Measurements from ENCODE around the gene DOC2A. TPM values are rescaled to one million over a fixed set of nuclear protein-coding genes. Genes with fewer than 3 reads are reported as not detected.

DOC2A gene
- total RNA-seq, 1 donor from 2014 or later: 0.13 TPM

- ATAC-seq (ENCODE audit: poor library complexity) (no peak), DNase-seq (no peak)
- intact Hi-C loops (cut with DNase I): loop anchor here (5.0 to 10.0 kb wide), 2 partner anchors 82 to 134 kb away; partner anchors contain the start of gene KCTD13
Observed at GRCh38 chr16:30009085-30009862, 1.6 kb downstream of the DOC2A start.

- DNase-seq: no peak
- intact Hi-C loops (cut with DNase I): loop anchor here (5.0 to 10.0 kb wide), 2 partner anchors 80 to 133 kb away; partner anchors contain the start of gene KCTD13
Observed at GRCh38 chr16:30007378-30007895, 3.4 kb downstream of the DOC2A start.

GRCh38 chr16:30006659-30007377, 4.0 kb downstream of the DOC2A start:
- ATAC-seq (ENCODE audit: poor library complexity) (no peak), DNase-seq (no peak)
- intact Hi-C loops (cut with DNase I): loop anchor here (5.0 to 10.0 kb wide), 2 partner anchors 80 to 132 kb away; partner anchors contain the start of gene KCTD13

More at GRCh38 chr16:30007378-30007895, 3.4 kb downstream of the DOC2A start:
- ATAC-seq (ENCODE audit: poor library complexity): no peak

GRCh38 chr16:30006095-30006473, 4.7 kb downstream of the DOC2A start:
- ATAC-seq (ENCODE audit: poor library complexity) (no peak), DNase-seq (no peak)
- intact Hi-C loops (cut with DNase I): loop anchor here (5.0 to 10.0 kb wide), 2 partner anchors 79 to 131 kb away; partner anchors contain the start of gene KCTD13

GRCh38 chr16:30005341-30006094, 5.3 kb downstream of the DOC2A start:
- intact Hi-C loops (cut with DNase I): loop anchor here (5.0 to 10.0 kb wide), 2 partner anchors 78 to 131 kb away; partner anchors contain the start of gene KCTD13
- peak; percentile 62 for ATAC-seq (ENCODE audit: poor library complexity)

GRCh38 chr16:30004811-30005242, 6.0 kb downstream of the DOC2A start:
- ATAC-seq (ENCODE audit: poor library complexity) (peak; percentile 6), DNase-seq (peak; percentile 32)
- intact Hi-C loops (cut with DNase I): loop anchor here (5.0 to 10.0 kb wide), 2 partner anchors 78 to 130 kb away; partner anchors contain the start of gene KCTD13

More at GRCh38 chr16:30005341-30006094, 5.3 kb downstream of the DOC2A start:
- DNase-seq: no peak

GRCh38 chr16:30004424-30004776, 6.4 kb downstream of the DOC2A start:
- intact Hi-C loops (cut with DNase I): loop anchor here (10.0 kb wide), 1 partner anchor 130 kb away; no protein-coding TSS in a partner anchor
- peak; percentile 33 for DNase-seq

GRCh38 chr16:30003670-30004423, 7.0 kb downstream of the DOC2A start:
- intact Hi-C loops (cut with DNase I): loop anchor here (10.0 kb wide), 1 partner anchor 129 kb away; no protein-coding TSS in a partner anchor
- DNase-seq (peak; percentile 26), ATAC-seq (ENCODE audit: poor library complexity) (no peak)

More at GRCh38 chr16:30004424-30004776, 6.4 kb downstream of the DOC2A start:
- ATAC-seq (ENCODE audit: poor library complexity): no peak

- intact Hi-C loops (cut with DNase I): loop anchor here (10.0 kb wide), 1 partner anchor 128 kb away; no protein-coding TSS in a partner anchor
- DNase-seq (peak; percentile 38), ATAC-seq (ENCODE audit: poor library complexity) (no peak)
Observed at GRCh38 chr16:30002614-30003346, 8.0 kb downstream of the DOC2A start.

- intact Hi-C loops (cut with DNase I): loop anchor here (10.0 kb wide), 1 partner anchor 126 kb away; no protein-coding TSS in a partner anchor
- ATAC-seq (ENCODE audit: poor library complexity) (no peak), DNase-seq (peak; percentile 28)
Observed at GRCh38 chr16:30000735-30001631, 9.8 kb downstream of the DOC2A start.

- no peak for DNase-seq
- ATAC-seq (ENCODE audit: poor library complexity): no peak
- intact Hi-C loops (cut with DNase I): loop anchor here (10.0 kb wide), 2 partner anchors 125 to 185 kb away; partner anchors contain the start of genes PAGR1 and PRRT2
Observed at GRCh38 chr16:29999605-30000004, 11.2 kb downstream of the DOC2A start.

GRCh38 chr16:29996766-29997250, 14.0 kb downstream of the DOC2A start:
- intact Hi-C loops (cut with DNase I): loop anchor here (10.0 kb wide), 1 partner anchor 182 kb away; the partner anchor contains the start of genes PAGR1 and PRRT2
- DNase-seq (peak; percentile 20), ATAC-seq (ENCODE audit: poor library complexity) (no peak)

GRCh38 chr16:29995911-29996765, 14.7 kb downstream of the DOC2A start, which contains the start of gene INO80E:
Gene INO80E (plus strand): TSS chr16:29996241. CDS start chr16:29996311, 70 bp downstream.
- intact Hi-C loops (cut with DNase I): loop anchor here (10.0 kb wide), 1 partner anchor 181 kb away; the partner anchor contains the start of genes PAGR1 and PRRT2
- peak; percentile 99 for DNase-seq
- ATAC-seq (ENCODE audit: poor library complexity): peak; percentile 99

GRCh38 chr16:29995324-29995910, 15.4 kb downstream of the DOC2A start, which contains the start of gene HIRIP3:
Gene HIRIP3 (minus strand): TSS chr16:29995617. CDS start chr16:29995605, 12 bp downstream.
- ATAC-seq (ENCODE audit: poor library complexity) (peak; percentile 90), DNase-seq (peak; percentile 94)
- intact Hi-C loops (cut with DNase I): loop anchor here (10.0 kb wide), 1 partner anchor 181 kb away; the partner anchor contains the start of genes PAGR1 and PRRT2
